GM12891 (cell line): ENCODE measurements around the gene PYGL.
"Not testable (repeated sequence)": the region's sequence is repeated elsewhere in the genome, so short reads cannot be mapped to it uniquely, and the experiment has no call there.

Experiments used
- DNase-seq: peaks from one replicate; pipeline ENCODE4 v3.0.0; 2011; ENCODE audit warnings: low spot score; ENCODE audit not compliant: insufficient read length
- FAIRE-seq: peaks from 2 replicates; lab custom pipeline; 2011; peaks lifted over from hg19 to GRCh38; lab: Jason Lieb, UNC
- PAX5 ChIP-seq: IDR thresholded peaks from 2 replicates; pipeline ENCODE4 v1.6.1; 2011; ENCODE audit warnings: low read length, moderate library complexity, mild to moderate bottlenecking; ENCODE audit not compliant: insufficient read depth, severe bottlenecking
- POLR2A ChIP-seq: IDR thresholded peaks from 2 replicates; pipeline ENCODE4 v1.6.1; 2011; ENCODE audit warnings: low read depth, low read length, control low read depth
- POLR2AphosphoS5 ChIP-seq: IDR thresholded peaks from 2 replicates; pipeline ENCODE4 v1.6.1; 2011; ENCODE audit warnings: low read depth, low read length, control low read depth
- POU2F2 ChIP-seq: IDR thresholded peaks from 2 replicates; pipeline ENCODE4 v1.6.1; 2011; ENCODE audit warnings: low read depth, mild to moderate bottlenecking, control low read depth, low read length, moderate library complexity
- SPI1 ChIP-seq: IDR thresholded peaks from 2 replicates; pipeline ENCODE4 v1.6.1; 2011; ENCODE audit warnings: low read depth, low read length, control low read depth
- TAF1 ChIP-seq: IDR thresholded peaks from 2 replicates; pipeline ENCODE4 v1.6.1; 2011; ENCODE audit warnings: low read depth, low read length, control low read depth

Gene PYGL

DNA sequence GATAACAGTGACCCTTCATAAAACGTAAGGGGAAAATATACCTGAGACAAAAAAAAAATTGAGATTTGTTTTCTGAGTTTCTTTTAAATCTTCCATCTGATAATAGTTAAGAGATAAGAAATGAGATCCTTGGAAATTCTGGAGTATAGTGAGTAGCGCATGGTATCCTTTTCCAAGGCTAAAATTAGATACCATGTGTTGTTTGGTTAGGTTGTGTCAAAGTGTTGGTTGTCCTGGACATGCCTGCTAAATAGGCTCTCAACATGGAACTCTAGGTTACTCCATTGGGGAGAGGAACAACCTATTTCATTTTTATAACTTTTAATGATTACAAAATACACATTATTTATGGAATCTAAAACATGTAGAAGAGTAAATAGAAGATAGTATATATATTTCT, 14.8 kb downstream of the PYGL start:
- DNase-seq (no peak), FAIRE-seq (no peak)
- TF ChIP-seq PAX5 (no peak), POU2F2 (no peak), POLR2A (no peak), TAF1 (no peak), SPI1 (no peak), POLR2AphosphoS5 (no peak)

DNA sequence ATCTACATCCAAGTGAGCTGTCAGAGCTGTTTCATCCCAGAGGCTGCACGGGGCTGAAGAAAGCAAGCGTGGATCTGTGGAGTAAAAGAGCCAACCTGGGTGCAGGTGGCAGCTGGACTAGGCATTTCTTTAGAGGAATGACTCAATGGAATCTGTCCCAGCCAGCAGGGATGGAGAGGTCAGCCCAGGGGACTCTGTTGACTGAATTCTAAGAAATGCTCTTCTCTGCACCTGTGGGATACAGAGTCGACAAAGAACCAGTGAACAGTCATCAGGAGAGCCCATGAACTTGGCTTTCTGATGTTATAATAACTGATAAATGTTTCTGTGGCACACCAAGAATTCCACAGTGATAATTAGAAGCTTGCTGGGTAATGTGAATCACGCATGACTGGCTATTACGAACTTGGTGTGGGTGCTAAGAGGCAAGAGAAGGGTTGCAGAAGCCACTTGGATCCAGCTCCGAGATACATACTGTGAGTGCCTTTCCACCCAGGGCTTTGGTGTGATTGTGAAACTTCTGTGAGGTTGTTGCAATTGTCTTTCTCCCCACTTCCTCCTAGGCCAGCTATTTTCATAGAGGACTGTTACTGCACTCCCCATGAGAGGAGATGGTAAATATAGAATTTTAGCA, 16.2 kb downstream of the PYGL start:
- no peak for TF ChIP-seq POLR2AphosphoS5
- no peak for TF ChIP-seq POLR2A
- TF ChIP-seq PAX5, result no peak
- TF ChIP-seq SPI1, result peak; percentile 86
- TF ChIP-seq TAF1, result no peak
- no peak for TF ChIP-seq POU2F2
- FAIRE-seq, result peak; percentile 84
- no peak for DNase-seq

DNA sequence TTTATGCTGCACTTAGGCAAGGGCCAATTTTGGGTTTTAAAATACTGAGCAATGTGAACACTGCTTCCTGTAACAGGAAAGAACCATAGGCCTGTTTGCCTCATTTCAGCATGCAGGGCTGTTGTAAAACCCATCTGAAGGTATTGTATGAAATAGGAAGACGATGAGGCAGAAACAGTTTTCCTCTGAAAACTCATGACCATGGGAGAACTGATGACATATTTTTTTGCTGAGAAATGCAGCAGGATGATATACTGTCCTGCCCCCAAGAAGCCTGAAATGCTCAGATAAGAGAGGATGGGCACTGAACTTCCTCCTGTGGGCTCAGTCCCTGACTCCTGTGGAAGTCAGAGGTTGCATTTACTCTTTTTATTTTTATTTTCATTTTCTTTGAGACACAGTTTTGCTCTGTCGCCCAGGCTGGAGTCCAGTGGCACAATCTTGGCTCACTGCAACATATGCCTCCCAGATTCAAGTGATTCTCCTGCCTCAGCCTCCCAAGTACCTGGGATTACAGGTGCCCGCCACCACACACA, 17.4 kb downstream of the PYGL start:
- DNase-seq (no peak), FAIRE-seq (no peak)

DNA sequence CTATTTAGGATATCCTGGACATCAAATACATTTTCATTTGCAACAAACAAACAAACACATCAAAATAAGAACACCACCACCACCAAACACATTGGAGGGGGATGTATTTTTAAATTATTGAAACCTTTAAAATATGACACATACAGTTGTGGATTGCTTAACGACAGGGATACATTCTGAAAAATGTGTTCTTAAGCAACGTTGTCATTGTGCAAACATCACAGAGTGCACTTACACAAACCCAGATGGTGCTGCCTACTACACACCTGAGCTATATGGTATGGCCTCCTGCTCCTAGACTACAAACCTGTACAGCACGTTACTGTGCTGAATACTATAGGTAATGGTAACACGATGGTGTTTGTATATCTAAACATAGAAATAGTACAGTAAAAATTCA, 19.4 kb downstream of the PYGL start:
- FAIRE-seq (no peak), DNase-seq (no peak)
- no peak for TF ChIP-seq TAF1
- TF ChIP-seq POLR2A, result no peak
- TF ChIP-seq POU2F2, result no peak
- no peak for TF ChIP-seq PAX5
- TF ChIP-seq POLR2AphosphoS5, result no peak
- TF ChIP-seq SPI1, result no peak

More for the DNA sequence above, 17.4 kb downstream of the PYGL start:
- TF ChIP-seq POU2F2 (no peak), POLR2A (no peak), PAX5 (no peak)

DNA sequence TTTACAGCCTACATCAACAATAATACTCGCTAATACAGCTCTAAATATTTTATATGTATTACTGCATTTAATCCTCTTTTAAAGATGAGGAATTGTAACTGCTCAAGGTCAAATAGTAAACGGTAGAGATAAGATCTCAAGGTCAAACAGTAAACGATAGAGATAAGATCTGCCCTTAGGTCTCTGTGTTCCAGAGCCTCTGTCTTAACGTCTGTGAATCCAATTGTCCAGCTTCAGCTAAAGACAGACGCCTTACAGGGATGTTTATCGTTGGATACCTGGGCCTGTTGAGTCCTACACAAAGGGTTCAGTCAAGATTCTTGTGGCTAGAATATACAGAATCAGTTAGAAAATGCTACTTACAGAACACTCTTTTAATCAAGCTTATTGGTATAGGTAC, 20.0 kb downstream of the PYGL start:
- FAIRE-seq (no peak), DNase-seq (no peak)
- TF ChIP-seq POU2F2 (no peak), POLR2AphosphoS5 (no peak), PAX5 (no peak), TAF1 (no peak), SPI1 (no peak), POLR2A (no peak)

DNA sequence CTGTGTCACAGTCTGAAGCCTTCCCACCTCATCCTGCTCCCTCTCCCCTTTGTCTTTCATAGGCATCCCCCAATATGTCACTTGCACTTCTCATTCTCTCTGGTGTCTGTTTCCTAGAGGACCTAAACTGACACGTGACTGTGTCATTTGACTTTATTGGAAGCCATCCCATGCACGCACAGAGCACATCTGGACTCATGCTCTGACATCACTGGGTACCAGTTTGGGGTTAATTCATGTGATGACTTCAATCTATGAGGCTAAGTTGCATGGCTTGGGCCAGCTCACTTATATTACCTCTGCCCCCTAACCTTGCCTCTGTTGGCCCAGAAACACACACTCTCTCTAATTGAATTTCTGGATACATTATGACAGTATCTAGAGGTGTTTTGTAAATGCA, 21.5 kb downstream of the PYGL start:
- no peak for FAIRE-seq
- no peak for DNase-seq

DNA sequence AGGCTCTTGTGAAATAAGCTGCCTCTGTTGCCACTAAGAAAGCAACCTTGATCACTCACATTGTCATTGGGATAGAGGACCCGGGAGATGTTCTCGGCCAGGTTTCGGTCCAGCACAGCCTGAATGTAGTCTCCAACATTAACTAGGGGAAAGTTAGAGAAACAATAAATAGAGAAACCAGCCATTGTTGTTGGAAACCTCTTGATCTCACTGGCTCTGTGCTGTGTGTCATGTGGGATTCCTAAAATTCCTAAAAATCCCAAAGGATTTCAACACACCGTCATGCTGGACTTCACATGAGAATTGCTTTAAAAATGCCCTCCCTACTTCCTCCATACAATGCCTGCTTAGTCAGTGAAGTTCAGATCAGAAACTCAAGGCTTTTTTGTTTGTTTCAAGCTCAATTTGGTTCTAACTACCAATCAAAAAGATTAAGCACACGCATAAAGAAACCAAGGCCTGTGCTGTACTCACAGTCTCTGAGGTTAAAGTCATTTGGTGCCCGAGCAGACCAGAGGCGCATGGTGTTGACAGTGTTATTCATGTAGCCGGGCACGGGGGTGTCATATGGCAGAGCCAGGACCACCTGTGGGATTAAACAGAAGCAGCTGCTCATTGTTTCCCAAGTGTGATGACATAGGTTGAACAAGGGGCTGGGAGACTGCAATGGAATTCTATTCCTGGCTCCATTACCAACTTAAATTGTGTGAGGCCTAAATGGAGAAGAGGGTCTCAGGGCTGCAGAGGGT, 23.6 kb downstream of the PYGL start:
- FAIRE-seq (no peak), DNase-seq (no peak)
- no peak for TF ChIP-seq POU2F2
- no peak for TF ChIP-seq POLR2A
- TF ChIP-seq TAF1, result no peak
- no peak for TF ChIP-seq SPI1
- no peak for TF ChIP-seq POLR2AphosphoS5
- TF ChIP-seq PAX5, result no peak

More for the DNA sequence above, 21.5 kb downstream of the PYGL start:
- no peak for TF ChIP-seq TAF1
- TF ChIP-seq POU2F2, result no peak
- TF ChIP-seq PAX5, result no peak
- TF ChIP-seq POLR2AphosphoS5, result no peak
- no peak for TF ChIP-seq SPI1
- no peak for TF ChIP-seq POLR2A

DNA sequence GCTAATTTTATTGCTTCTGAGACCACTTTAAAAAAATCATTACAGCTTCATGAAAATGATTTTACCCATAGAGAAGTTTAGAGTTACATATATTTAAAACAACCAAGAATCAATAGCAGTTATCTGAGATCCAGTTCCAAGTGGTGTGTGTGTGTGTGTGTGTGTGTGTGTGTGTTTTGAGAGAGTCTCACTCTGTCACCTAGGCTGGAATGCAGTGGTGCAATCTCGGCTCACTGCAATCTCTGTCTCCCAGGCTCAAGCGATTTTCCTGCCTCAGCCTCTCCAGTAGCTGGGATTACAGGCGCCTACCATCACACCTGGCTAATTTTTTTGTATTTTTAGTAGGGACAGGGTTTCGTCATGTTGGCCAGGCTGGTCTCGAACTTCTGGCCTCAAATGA, 24.8 kb downstream of the PYGL start:
- not testable (repeated sequence) for DNase-seq, FAIRE-seq

DNA sequence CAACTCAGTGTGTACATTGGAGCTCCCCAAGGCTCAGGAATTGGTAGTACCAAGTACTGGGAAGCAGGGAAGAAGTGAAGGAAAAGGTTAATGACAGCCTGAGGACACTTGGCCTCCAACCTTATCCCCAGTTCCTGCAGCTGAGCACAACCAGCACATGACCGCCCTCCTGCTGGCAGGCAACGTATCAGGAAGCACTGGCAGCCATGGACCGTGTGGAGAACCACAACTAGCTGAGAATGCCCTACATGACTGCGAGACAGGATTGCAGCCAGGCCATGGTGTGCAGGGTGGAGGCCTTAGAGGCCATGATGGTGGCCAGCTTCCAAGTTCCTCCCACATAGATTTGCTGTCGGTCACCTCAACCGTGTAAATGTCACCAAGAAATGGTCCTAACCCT, 26.8 kb downstream of the PYGL start:
- FAIRE-seq, result no peak
- DNase-seq, result no peak
- no peak for TF ChIP-seq PAX5
- TF ChIP-seq POLR2A, result no peak
- TF ChIP-seq POLR2AphosphoS5, result no peak
- no peak for TF ChIP-seq TAF1
- TF ChIP-seq SPI1, result no peak
- TF ChIP-seq POU2F2, result no peak
